Endothelial cell of umbilical vein (primary cell): Measurements from ENCODE around the gene GPR33. TPM values are rescaled to one million over a fixed set of nuclear protein-coding genes. Genes with fewer than 3 reads are reported as not detected.

Source experiments
- BruUV-seq: library from RNA; stranded (reverse); fragments of 400-500 nt; replicated peaks from 2 replicates; lab custom pipeline; 2021; lab: Mats Ljungman, UMichigan
- CTCF ChIA-PET: fragments of 300-600, 350-600 bp; sonication (Branson Sonifier 250); formaldehyde crosslinking; loops from one replicate; lab custom pipeline; 2021; ENCODE audit warnings: antibody characterized with exemption, inconsistent platforms; lab: Charles Lee
- POLR2A ChIA-PET: fragments of 300-600, 350-600 bp; sonication (Branson Sonifier 250); formaldehyde crosslinking; loops from one replicate; lab custom pipeline; 2021; ENCODE audit warnings: antibody characterized with exemption, inconsistent platforms; lab: Charles Lee
- DNase-seq: peaks from one replicate; pipeline ENCODE4 v3.0.0-alpha.2; 2011; ENCODE audit warnings: low read depth, low spot score
- FAIRE-seq: peaks from 2 replicates; lab custom pipeline; 2011; peaks lifted over from hg19 to GRCh38; lab: Jason Lieb, UNC
- H2AFZ ChIP-seq: 2 replicates; pipeline ENCODE4 v1.6.0; 2012; ENCODE audit warnings: low read depth, low read length, control low read depth, inconsistent platforms
- H3K27ac ChIP-seq: 2 replicates; pipeline ENCODE4 v1.5.1; 2011; ENCODE audit warnings: low read depth, mild to moderate bottlenecking, control low read depth, low read length, moderate library complexity; ENCODE audit not compliant: insufficient read depth
- H3K27me3 ChIP-seq, 2 experiments: 2 replicates each; pipeline versions ENCODE4 v1.6.0 to v1.6.1; 2011; ENCODE audit warnings: low read length in 2 of 2, mixed read lengths in 1 of 2; ENCODE audit not compliant: control insufficient read depth in 2 of 2, insufficient read depth in 2 of 2
- H3K36me3 ChIP-seq, 2 experiments: 2 replicates in 1 of 2; 3 replicates in 1 of 2; pipeline ENCODE4 v1.5.1; 2011; ENCODE audit warnings: low read length in 2 of 2, mild to moderate bottlenecking in 1 of 2, moderate library complexity in 1 of 2; ENCODE audit not compliant: control insufficient read depth in 2 of 2, insufficient read depth in 2 of 2; ENCODE audit errors: extremely low read depth in 1 of 2
- H3K4me1 ChIP-seq: 3 replicates; pipeline ENCODE4 v1.5.1; 2011; ENCODE audit warnings: mild to moderate bottlenecking, low read length; ENCODE audit not compliant: control insufficient read depth, insufficient read depth; ENCODE audit errors: extremely low read depth
- H3K4me2 ChIP-seq: 2 replicates; pipeline ENCODE4 v1.6.1; 2011; ENCODE audit warnings: low read length, control low read depth, mixed read lengths; ENCODE audit not compliant: insufficient read depth
- H3K4me3 ChIP-seq, 3 experiments: fragments of 200-600 bp in 1 of 3; sonication (generic), shearing (Covaris generic) in 1 of 3; replicated peaks in 1 of 3; 2 replicates each; pipeline ENCODE4 v1.5.1; 2011 to 2016; ENCODE audit warnings: control low read depth in 3 of 3, low read length in 3 of 3, mild to moderate bottlenecking in 2 of 3, inconsistent platforms in 1 of 3, low read depth in 1 of 3, moderate library complexity in 1 of 3; ENCODE audit not compliant: insufficient read depth in 1 of 3
- H3K79me2 ChIP-seq: 2 replicates; pipeline ENCODE4 v1.6.0; 2012; ENCODE audit warnings: low read length, inconsistent platforms; ENCODE audit not compliant: control insufficient read depth, insufficient read depth
- H3K9ac ChIP-seq: replicated peaks from 2 replicates; pipeline ENCODE3; 2011; ENCODE audit warnings: low read length, control low read depth; ENCODE audit not compliant: insufficient read depth; ENCODE audit errors: extremely low read depth
- H3K9me1 ChIP-seq: replicated peaks from 3 replicates; pipeline ENCODE4 v1.6.0; 2011; ENCODE audit warnings: mild to moderate bottlenecking, low read length; ENCODE audit not compliant: control insufficient read depth, insufficient read depth; ENCODE audit errors: extremely low read depth
- H3K9me3 ChIP-seq: replicated peaks from 2 replicates; pipeline ENCODE4 v1.5.1; 2012; ENCODE audit warnings: low read length, inconsistent platforms; ENCODE audit not compliant: control insufficient read depth, insufficient read depth
- H4K20me1 ChIP-seq: replicated peaks from 2 replicates; pipeline ENCODE3; 2011; ENCODE audit warnings: mild to moderate bottlenecking, low read length; ENCODE audit not compliant: control insufficient read depth, insufficient read depth; ENCODE audit errors: extremely low read depth
- EZH2 ChIP-seq: IDR thresholded peaks from 2 replicates; pipeline ENCODE4 v1.6.1; 2012; ENCODE audit warnings: borderline replicate concordance, low read depth, mild to moderate bottlenecking, moderate library complexity, low read length, inconsistent platforms; ENCODE audit not compliant: severe bottlenecking
- FOS ChIP-seq: IDR thresholded peaks from 2 replicates; pipeline ENCODE4 v1.6.1; 2011; ENCODE audit warnings: mild to moderate bottlenecking, low read length, moderate library complexity, borderline replicate concordance; ENCODE audit not compliant: insufficient read depth
- GATA2 ChIP-seq: IDR thresholded peaks from 2 replicates; pipeline ENCODE4 v1.7.0; 2011; ENCODE audit warnings: low read depth, mild to moderate bottlenecking, moderate library complexity, mixed read lengths, low read length; ENCODE audit not compliant: insufficient read length, insufficient read depth
- JUN ChIP-seq: IDR thresholded peaks from 2 replicates; pipeline ENCODE4 v1.6.1; 2011; ENCODE audit warnings: borderline replicate concordance, low read depth; ENCODE audit not compliant: insufficient read length, insufficient read depth
- MYC ChIP-seq: IDR thresholded peaks from one replicate; pipeline ENCODE4 v1.6.1; 2011; ENCODE audit warnings: mild to moderate bottlenecking, low read depth, low read length
- POLR2A ChIP-seq: IDR thresholded peaks from 2 replicates; pipeline ENCODE4 v1.6.1; 2012; ENCODE audit warnings: low read depth, mild to moderate bottlenecking, control low read depth, low read length
- POLR2AphosphoS5 ChIP-seq: IDR thresholded peaks from 2 replicates; pipeline ENCODE4 v1.6.1; 2012; ENCODE audit warnings: low read depth, mild to moderate bottlenecking, control low read depth, low read length, moderate library complexity; ENCODE audit not compliant: insufficient read depth
- dilution Hi-C: fragments of 300-500 bp; cut with MboI; formaldehyde crosslinking; loops from one replicate; pipeline ENCODE4 v1.15.0; 2019; ENCODE audit warnings: low sequenced_read_pairs; ENCODE audit not compliant: extremely low pct_ligation_motif_present
- intact Hi-C: fragments of 100-400 bp; cut with micrococcal nuclease; formaldehyde crosslinking; loops from one replicate; pipeline ENCODE4 v1.10.0; 2022
- polyA plus RNA-seq, 4 experiments: library from polyadenylated mRNA; depleted of rRNA in 3 of 4; stranded (reverse) in 3 of 4; unstranded in 1 of 4; fragments of >200 nt; gene quantifications; 2 replicates each; pipeline versions ENCODE4 v1.2.1 to v1.2.3, GENCODE V29; 2011 to 2012; ENCODE audit warnings: missing spikeins in 1 of 4
- total RNA-seq: library from RNA; stranded (reverse); gene quantifications from 2 replicates; pipeline ENCODE4 v1.2.3, GENCODE V29; 2021
- TF ChIP-seq, protein P1 (sequence below): IDR thresholded peaks from 2 replicates; pipeline ENCODE4 v1.6.1; 2011; ENCODE audit not compliant: insufficient read depth, insufficient read length
- TF ChIP-seq, protein P2 (sequence below), 2 donors: IDR thresholded peaks; 1 replicate in 1 of 2; 2 replicates in 1 of 2; pipeline ENCODE4 v1.5.1; 2011; ENCODE audit warnings: low read length in 2 of 2, mild to moderate bottlenecking in 2 of 2, moderate library complexity in 2 of 2, control low read depth in 1 of 2, inconsistent platforms in 1 of 2, low read depth in 1 of 2; ENCODE audit not compliant: insufficient read depth in 1 of 2; ENCODE audit errors: extremely low read depth in 1 of 2

GPR33 gene
- total and polyA plus RNA-seq, 2 donors (not counting 3 experiments of a cell fraction or from before 2014, with no cell fraction given), result not detected

DNA sequence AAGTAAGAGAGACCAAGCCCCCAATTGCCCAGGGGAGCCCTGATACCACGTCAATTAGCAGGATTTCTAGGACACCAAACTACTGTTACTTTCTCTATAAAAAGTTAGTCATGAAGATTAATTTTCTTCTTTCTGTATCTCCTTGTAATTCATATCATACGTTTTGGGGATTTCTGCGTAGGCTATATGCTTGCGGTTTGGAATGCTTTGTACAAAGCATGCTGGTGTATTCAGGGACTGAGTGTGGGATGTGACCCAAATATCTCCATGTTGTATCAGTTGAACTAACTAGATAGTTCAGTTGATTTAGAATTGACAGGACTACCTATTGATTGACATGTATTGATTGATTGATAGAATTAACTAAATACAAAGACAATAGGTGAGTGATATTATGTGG, 7.7 kb downstream of the GPR33 start:
- H3K4me2 ChIP-seq, result no peak overlapping the region
- no TSS peak for BruUV-seq
- dilution Hi-C loops (no loop called here), intact Hi-C loops (no loop called here)
- no peaks in the 10 kb centered on the region for H3K27me3 ChIP-seq
- no peaks in the 10 kb centered on the region for H3K79me2 ChIP-seq
- no peak overlapping the region for H3K9ac ChIP-seq
- no peak for FAIRE-seq
- H3K9me1 ChIP-seq, result no peaks in the 10 kb centered on the region
- no peak overlapping the region for H3K27ac ChIP-seq
- H4K20me1 ChIP-seq, result no peaks in the 10 kb centered on the region
- no peaks in the 10 kb centered on the region for H3K9me3 ChIP-seq
- TF ChIP-seq POLR2AphosphoS5 (no peak), MYC (no peak), POLR2A (no peak), FOS (no peak), JUN (no peak), GATA2 (no peak), EZH2 (no peak)
- TF ChIP-seq, protein P1, sequence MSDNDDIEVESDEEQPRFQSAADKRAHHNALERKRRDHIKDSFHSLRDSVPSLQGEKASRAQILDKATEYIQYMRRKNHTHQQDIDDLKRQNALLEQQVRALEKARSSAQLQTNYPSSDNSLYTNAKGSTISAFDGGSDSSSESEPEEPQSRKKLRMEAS, result no peak
- TF ChIP-seq, protein P2, sequence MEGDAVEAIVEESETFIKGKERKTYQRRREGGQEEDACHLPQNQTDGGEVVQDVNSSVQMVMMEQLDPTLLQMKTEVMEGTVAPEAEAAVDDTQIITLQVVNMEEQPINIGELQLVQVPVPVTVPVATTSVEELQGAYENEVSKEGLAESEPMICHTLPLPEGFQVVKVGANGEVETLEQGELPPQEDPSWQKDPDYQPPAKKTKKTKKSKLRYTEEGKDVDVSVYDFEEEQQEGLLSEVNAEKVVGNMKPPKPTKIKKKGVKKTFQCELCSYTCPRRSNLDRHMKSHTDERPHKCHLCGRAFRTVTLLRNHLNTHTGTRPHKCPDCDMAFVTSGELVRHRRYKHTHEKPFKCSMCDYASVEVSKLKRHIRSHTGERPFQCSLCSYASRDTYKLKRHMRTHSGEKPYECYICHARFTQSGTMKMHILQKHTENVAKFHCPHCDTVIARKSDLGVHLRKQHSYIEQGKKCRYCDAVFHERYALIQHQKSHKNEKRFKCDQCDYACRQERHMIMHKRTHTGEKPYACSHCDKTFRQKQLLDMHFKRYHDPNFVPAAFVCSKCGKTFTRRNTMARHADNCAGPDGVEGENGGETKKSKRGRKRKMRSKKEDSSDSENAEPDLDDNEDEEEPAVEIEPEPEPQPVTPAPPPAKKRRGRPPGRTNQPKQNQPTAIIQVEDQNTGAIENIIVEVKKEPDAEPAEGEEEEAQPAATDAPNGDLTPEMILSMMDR (IDR thresholded peaks at IDR 0.05; ENCODE audit: extremely low read depth in 1 of 2, insufficient read depth in 1 of 2, low read depth in 1 of 2, low read length in 2 of 2), result no peak
- ChIA-PET CTCF (interaction anchor here (1.6 kb wide), 1 partner anchor 31 kb away, joined by 4 read pairs; no protein-coding TSS in a partner anchor), POLR2A (no interaction called here)
- H3K4me3 ChIP-seq, result no peak overlapping the region
- no peaks in the 10 kb centered on the region for H3K4me1 ChIP-seq
- no peaks in the 10 kb centered on the region for H3K36me3 ChIP-seq
- H2AFZ ChIP-seq, result no peak overlapping the region
- DNase-seq, result no peak
